ENCODE results near the gene CLIP4.

The CLIP4 gene

GRCh38 chr2:29218071-29218470 lies 102.9 kb downstream of the CLIP4 start:
- Histone ChIP-seq H3K27me3 (ENCODE audit: insufficient read depth, low read length) (no peaks in the 10 kb centered on the region), H3K9ac (ENCODE audit: low read depth, low read length) (no peak overlapping the region)

GRCh38 chr2:29218550-29219125 lies 103.4 kb downstream of the CLIP4 start:
- Histone ChIP-seq H3K9ac (ENCODE audit: low read depth, low read length) (no peak overlapping the region), H3K27ac (ENCODE audit: low read length) (no peak overlapping the region), H3K9me3 (ENCODE audit: insufficient read depth, low read depth, low read length) (no peaks in the 10 kb centered on the region), H3K4me3 (ENCODE audit: low read length) (no peak overlapping the region), H3K27me3 (ENCODE audit: insufficient read depth, low read length) (no peaks in the 10 kb centered on the region), H3K36me3 (ENCODE audit: insufficient read depth, low read depth, low read length) (no peaks in the 10 kb centered on the region), H3K4me1 (ENCODE audit: insufficient read depth, low read length) (no peaks in the 10 kb centered on the region)

More at GRCh38 chr2:29218071-29218470, 102.9 kb downstream of the CLIP4 start:
- Histone ChIP-seq H3K4me1 (ENCODE audit: insufficient read depth, low read length) (no peaks in the 10 kb centered on the region), H3K9me3 (ENCODE audit: insufficient read depth, low read depth, low read length) (no peaks in the 10 kb centered on the region), H3K36me3 (ENCODE audit: insufficient read depth, low read depth, low read length) (no peaks in the 10 kb centered on the region), H3K27ac (ENCODE audit: low read length) (no peak overlapping the region), H3K4me3 (ENCODE audit: low read length) (no peak overlapping the region)

GRCh38 chr2:29219374-29219773 lies 104.2 kb downstream of the CLIP4 start:
- Histone ChIP-seq H3K4me1 (ENCODE audit: insufficient read depth, low read length) (no peaks in the 10 kb centered on the region), H3K4me3 (ENCODE audit: low read length) (no peak overlapping the region), H3K9me3 (ENCODE audit: insufficient read depth, low read depth, low read length) (no peaks in the 10 kb centered on the region), H3K27ac (ENCODE audit: low read length) (no peak overlapping the region), H3K27me3 (ENCODE audit: insufficient read depth, low read length) (no peaks in the 10 kb centered on the region), H3K9ac (ENCODE audit: low read depth, low read length) (no peak overlapping the region), H3K36me3 (ENCODE audit: insufficient read depth, low read depth, low read length) (no peaks in the 10 kb centered on the region)

- H3K27ac ChIP-seq (ENCODE audit: low read length) = no peak overlapping the region
- H3K36me3 ChIP-seq (ENCODE audit: insufficient read depth, low read depth, low read length) = no peaks in the 10 kb centered on the region
- no peaks in the 10 kb centered on the region for H3K4me1 ChIP-seq (ENCODE audit: insufficient read depth, low read length)
- H3K27me3 ChIP-seq (ENCODE audit: insufficient read depth, low read length) = no peaks in the 10 kb centered on the region
- H3K9ac ChIP-seq (ENCODE audit: low read depth, low read length) = no peak overlapping the region
- H3K4me3 ChIP-seq (ENCODE audit: low read length) = no peak overlapping the region
- no peaks in the 10 kb centered on the region for H3K9me3 ChIP-seq (ENCODE audit: insufficient read depth, low read depth, low read length)
Measured at GRCh38 chr2:29220506-29221270, 105.5 kb downstream of the CLIP4 start.

DNA sequence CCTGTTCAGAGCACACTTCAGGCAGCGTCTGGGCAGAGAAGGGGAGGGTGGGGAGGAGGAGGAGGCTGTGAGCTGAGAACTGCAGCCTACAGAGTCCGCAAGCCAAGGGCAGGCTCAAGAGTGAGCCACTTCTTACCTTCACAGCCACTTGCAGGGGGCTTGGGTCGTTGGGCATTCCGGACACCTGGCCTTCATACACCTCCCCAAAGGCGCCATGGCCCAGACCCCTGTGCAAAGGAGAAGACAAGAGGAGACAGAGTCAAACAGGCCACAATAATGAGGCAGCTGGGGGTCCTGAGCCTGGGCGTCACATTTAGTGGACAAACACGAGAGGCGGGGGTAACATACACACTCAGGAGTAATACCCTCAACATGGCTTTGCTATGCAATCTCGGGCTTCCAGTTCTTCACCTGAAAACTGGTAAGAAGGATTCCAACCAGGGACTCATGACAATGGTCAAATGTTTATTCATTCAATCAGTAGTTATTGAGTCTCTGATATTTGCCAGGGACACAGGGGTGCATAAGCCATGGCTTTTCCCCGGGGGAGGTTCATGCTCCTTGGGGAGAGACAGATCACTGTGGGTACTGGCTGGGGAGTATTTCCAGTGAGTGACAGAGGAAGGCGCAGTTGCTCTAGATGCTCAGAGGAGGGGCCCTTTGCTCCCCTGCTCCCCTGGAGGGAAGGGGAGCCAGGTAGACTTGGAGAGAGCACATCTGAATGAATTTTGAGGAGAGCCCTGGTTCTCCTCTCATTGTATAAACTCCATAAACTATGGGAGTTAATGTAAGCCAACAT lies 107.4 kb downstream of the CLIP4 start:
- no peaks in the 10 kb centered on the region for H3K27me3 ChIP-seq (ENCODE audit: insufficient read depth, low read length)
- no peak overlapping the region for H3K9ac ChIP-seq (ENCODE audit: low read depth, low read length)
- H3K4me1 ChIP-seq (ENCODE audit: insufficient read depth, low read length) = no peaks in the 10 kb centered on the region

GRCh38 chr2:29223257-29223656 lies 108.0 kb downstream of the CLIP4 start:
- no peak overlapping the region for H3K9ac ChIP-seq (ENCODE audit: low read depth, low read length)
- H3K27me3 ChIP-seq (ENCODE audit: insufficient read depth, low read length) = no peaks in the 10 kb centered on the region
- no peak overlapping the region for H3K27ac ChIP-seq (ENCODE audit: low read length)
- no peaks in the 10 kb centered on the region for H3K4me1 ChIP-seq (ENCODE audit: insufficient read depth, low read length)
- no peaks in the 10 kb centered on the region for H3K36me3 ChIP-seq (ENCODE audit: insufficient read depth, low read depth, low read length)
- H3K9me3 ChIP-seq (ENCODE audit: insufficient read depth, low read depth, low read length) = no peaks in the 10 kb centered on the region
- H3K4me3 ChIP-seq (ENCODE audit: low read length) = no peak overlapping the region

More for the DNA sequence above, 107.4 kb downstream of the CLIP4 start:
- Histone ChIP-seq H3K4me3 (ENCODE audit: low read length) (no peak overlapping the region), H3K27ac (ENCODE audit: low read length) (no peak overlapping the region), H3K9me3 (ENCODE audit: insufficient read depth, low read depth, low read length) (no peaks in the 10 kb centered on the region), H3K36me3 (ENCODE audit: insufficient read depth, low read depth, low read length) (no peaks in the 10 kb centered on the region)

DNA sequence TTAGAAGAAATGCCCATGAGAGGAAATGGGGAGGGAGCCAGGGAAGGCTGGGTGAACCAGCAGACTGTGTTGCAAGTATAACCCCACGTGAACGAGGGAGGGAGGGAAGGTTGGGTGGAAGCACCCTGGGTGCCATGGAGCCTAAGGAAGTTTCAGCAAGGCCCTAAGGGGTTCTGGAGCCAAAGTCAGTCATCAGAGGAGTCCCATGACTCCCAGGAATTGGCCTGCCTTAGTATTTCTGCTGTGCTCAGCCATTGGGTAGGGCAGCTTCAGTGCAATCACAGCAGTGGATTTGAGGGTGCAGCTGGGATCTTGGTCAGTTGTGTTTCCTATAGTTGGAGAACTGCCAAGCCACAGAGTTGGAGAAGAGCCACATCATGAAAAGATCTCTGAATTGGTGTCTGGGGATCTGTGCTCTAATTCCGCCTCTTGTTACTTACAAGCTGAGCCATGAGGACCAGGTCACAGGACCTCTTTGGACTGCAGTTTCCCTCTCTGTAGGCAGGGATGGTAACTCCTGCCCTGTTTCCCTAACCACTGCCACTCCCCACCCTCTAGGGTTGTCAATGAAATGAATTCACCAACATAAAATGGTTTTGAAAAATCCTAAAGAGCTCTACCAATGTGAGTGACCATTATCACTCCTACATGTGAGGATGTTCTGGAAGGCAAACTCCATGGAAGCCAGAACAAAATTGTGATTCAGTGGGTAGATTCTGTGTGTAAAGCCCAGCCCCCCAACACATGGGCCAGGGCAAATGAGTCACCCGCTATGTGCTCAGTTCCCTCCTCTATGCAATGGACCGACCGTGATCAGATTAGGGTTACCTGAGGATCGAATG lies 108.9 kb downstream of the CLIP4 start:
- H3K27ac ChIP-seq (ENCODE audit: low read length) = no peak overlapping the region
- no peaks in the 10 kb centered on the region for H3K36me3 ChIP-seq (ENCODE audit: insufficient read depth, low read depth, low read length)
- no peaks in the 10 kb centered on the region for H3K27me3 ChIP-seq (ENCODE audit: insufficient read depth, low read length)
- H3K9me3 ChIP-seq (ENCODE audit: insufficient read depth, low read depth, low read length) = no peaks in the 10 kb centered on the region
- no peak overlapping the region for H3K9ac ChIP-seq (ENCODE audit: low read depth, low read length)
- no peaks in the 10 kb centered on the region for H3K4me1 ChIP-seq (ENCODE audit: insufficient read depth, low read length)
- H3K4me3 ChIP-seq (ENCODE audit: low read length) = no peak overlapping the region

GRCh38 chr2:29224693-29225551 lies 109.7 kb downstream of the CLIP4 start:
- Histone ChIP-seq H3K27ac (ENCODE audit: low read length) (no peak overlapping the region), H3K4me3 (ENCODE audit: low read length) (no peak overlapping the region), H3K4me1 (ENCODE audit: insufficient read depth, low read length) (no peaks in the 10 kb centered on the region), H3K36me3 (ENCODE audit: insufficient read depth, low read depth, low read length) (no peaks in the 10 kb centered on the region), H3K9me3 (ENCODE audit: insufficient read depth, low read depth, low read length) (no peaks in the 10 kb centered on the region), H3K9ac (ENCODE audit: low read depth, low read length) (no peak overlapping the region), H3K27me3 (ENCODE audit: insufficient read depth, low read length) (no peaks in the 10 kb centered on the region)

DNA sequence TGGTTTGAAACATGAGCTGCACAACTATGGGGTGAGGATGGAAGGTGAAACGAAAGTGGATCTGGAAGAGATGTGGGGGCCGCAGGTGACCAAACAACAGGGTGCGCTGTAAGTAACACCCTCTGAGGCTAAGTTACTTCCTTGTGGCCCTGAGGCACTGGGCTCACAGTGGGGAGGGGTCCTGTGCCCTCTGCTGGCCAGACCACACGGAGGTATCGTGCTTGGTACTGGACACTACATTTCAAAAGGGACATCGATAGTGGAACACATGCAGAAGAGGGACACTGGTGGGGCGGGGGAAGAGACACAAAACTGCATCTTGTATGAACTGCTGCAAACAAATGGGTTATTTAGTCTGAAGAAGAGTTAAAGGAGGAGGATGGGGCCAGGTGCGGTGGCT lies 110.6 kb downstream of the CLIP4 start:
- H3K9me3 ChIP-seq (ENCODE audit: insufficient read depth, low read depth, low read length) = no peaks in the 10 kb centered on the region
- no peak overlapping the region for H3K4me3 ChIP-seq (ENCODE audit: low read length)
- no peaks in the 10 kb centered on the region for H3K4me1 ChIP-seq (ENCODE audit: insufficient read depth, low read length)
- H3K27ac ChIP-seq (ENCODE audit: low read length) = no peak overlapping the region
- no peaks in the 10 kb centered on the region for H3K36me3 ChIP-seq (ENCODE audit: insufficient read depth, low read depth, low read length)
- no peak overlapping the region for H3K9ac ChIP-seq (ENCODE audit: low read depth, low read length)
- no peaks in the 10 kb centered on the region for H3K27me3 ChIP-seq (ENCODE audit: insufficient read depth, low read length)

DNA sequence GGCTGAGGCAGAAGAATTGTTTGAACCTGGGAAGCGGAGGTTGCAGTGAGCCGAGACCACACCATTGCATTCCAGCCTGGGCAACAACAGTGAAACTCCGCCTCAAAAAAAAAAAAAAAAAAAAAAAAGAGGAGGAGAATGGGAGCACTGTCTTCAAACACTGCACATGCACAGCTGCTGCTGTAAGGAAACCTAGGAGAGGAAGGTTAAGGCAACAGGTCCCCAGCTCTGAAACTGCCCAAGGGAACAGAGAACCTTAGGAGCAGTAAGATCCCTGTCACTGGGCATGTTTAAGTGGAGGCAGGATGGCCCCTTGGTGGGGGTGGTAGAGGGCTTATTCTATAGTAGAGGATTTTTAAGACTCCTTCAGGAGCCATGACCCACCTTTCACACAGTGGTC lies 111.2 kb downstream of the CLIP4 start:
- H3K36me3 ChIP-seq (ENCODE audit: insufficient read depth, low read depth, low read length) = no peaks in the 10 kb centered on the region
- no peaks in the 10 kb centered on the region for H3K9me3 ChIP-seq (ENCODE audit: insufficient read depth, low read depth, low read length)
- no peaks in the 10 kb centered on the region for H3K4me1 ChIP-seq (ENCODE audit: insufficient read depth, low read length)
- H3K9ac ChIP-seq (ENCODE audit: low read depth, low read length) = no peak overlapping the region
- H3K27me3 ChIP-seq (ENCODE audit: insufficient read depth, low read length) = no peaks in the 10 kb centered on the region
- no peak overlapping the region for H3K4me3 ChIP-seq (ENCODE audit: low read length)
- H3K27ac ChIP-seq (ENCODE audit: low read length) = no peak overlapping the region

DNA sequence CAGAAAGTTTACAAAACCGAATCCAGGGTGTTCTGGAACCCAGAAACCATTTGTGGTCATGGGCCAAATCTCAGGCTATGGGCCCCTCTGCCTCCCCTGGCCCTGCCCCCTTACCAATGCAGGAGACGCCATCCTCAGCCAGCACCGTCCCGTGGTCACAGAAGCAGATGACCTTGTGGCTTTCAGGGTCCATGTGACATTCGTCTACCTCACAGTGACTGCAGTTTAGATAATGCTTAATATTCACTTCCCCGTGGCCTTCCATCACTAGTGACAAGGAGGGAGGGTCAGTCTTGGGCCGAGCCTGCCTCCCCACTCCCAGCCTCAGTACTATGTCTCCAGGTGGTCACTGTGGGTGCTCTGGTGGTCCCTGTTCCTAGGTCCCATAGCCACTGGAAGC lies 111.6 kb downstream of the CLIP4 start:
- Histone ChIP-seq H3K9me3 (ENCODE audit: insufficient read depth, low read depth, low read length) (no peaks in the 10 kb centered on the region), H3K27ac (ENCODE audit: low read length) (no peak overlapping the region), H3K9ac (ENCODE audit: low read depth, low read length) (no peak overlapping the region), H3K4me3 (ENCODE audit: low read length) (no peak overlapping the region), H3K27me3 (ENCODE audit: insufficient read depth, low read length) (no peaks in the 10 kb centered on the region), H3K36me3 (ENCODE audit: insufficient read depth, low read depth, low read length) (no peaks in the 10 kb centered on the region), H3K4me1 (ENCODE audit: insufficient read depth, low read length) (no peaks in the 10 kb centered on the region)

All from iPS-20b (cell line).